ENCODE measurements around the gene ZG16B. TPM values are rescaled to one million over a fixed set of nuclear protein-coding genes. Genes with fewer than 3 reads are reported as not detected.

The ZG16B gene
- total RNA-seq, 3 donors from 2014 or later: 6.8 to 40.7 (median 24.3) TPM

- no peak overlapping the region for H3K4me3 ChIP-seq
- H3K9me3 ChIP-seq: no peaks in the 10 kb centered on the region
- intact Hi-C loops (cut with DNase I, micrococcal nuclease): no loop called here
- H3K36me3 ChIP-seq (ENCODE audit: low read depth): no peaks in the 10 kb centered on the region
- DNase-seq (peak in 1 of 3 donors; percentile 22), ATAC-seq (no peak)
- H3K4me1 ChIP-seq (ENCODE audit: low read depth): peaks cover 13% of the 10 kb centered on the region
- TF ChIP-seq CTCF (IDR thresholded peaks at IDR 0.05): no peak
Measured at GRCh38 chr16:2831203-2831602, 1.1 kb downstream of the ZG16B start.

- no peak for TF ChIP-seq CTCF (IDR thresholded peaks at IDR 0.05)
- intact Hi-C loops (cut with DNase I, micrococcal nuclease): no loop called here
- H3K9me3 ChIP-seq: no peaks in the 10 kb centered on the region
- ATAC-seq: no peak
- no peaks in the 10 kb centered on the region for H3K36me3 ChIP-seq (ENCODE audit: low read depth)
- DNase-seq: no peak
- no peak overlapping the region for H3K4me3 ChIP-seq
- H3K4me1 ChIP-seq (ENCODE audit: low read depth): peaks cover 13% of the 10 kb centered on the region
Measured at GRCh38 chr16:2833776-2834175, 3.7 kb downstream of the ZG16B start.

- H3K4me1 ChIP-seq (ENCODE audit: low read depth): peaks cover 4% of the 10 kb centered on the region
- no peaks in the 10 kb centered on the region for H3K36me3 ChIP-seq (ENCODE audit: low read depth)
- intact Hi-C loops (cut with DNase I, micrococcal nuclease): no loop called here
- TF ChIP-seq CTCF (IDR thresholded peaks at IDR 0.05): no peak
- DNase-seq (no peak), ATAC-seq (no peak)
- no peaks in the 10 kb centered on the region for H3K9me3 ChIP-seq
- no peak overlapping the region for H3K4me3 ChIP-seq
Measured at GRCh38 chr16:2834968-2835367, 4.9 kb downstream of the ZG16B start.

- intact Hi-C loops (cut with DNase I, micrococcal nuclease): no loop called here
Measured at GRCh38 chr16:2835638-2836493, 5.8 kb downstream of the ZG16B start.

GRCh38 chr16:2836646-2837508, 6.8 kb downstream of the ZG16B start:
- no peaks in the 10 kb centered on the region for H3K36me3 ChIP-seq (ENCODE audit: low read depth)
- H3K9me3 ChIP-seq: no peaks in the 10 kb centered on the region
- H3K4me3 ChIP-seq: no peak overlapping the region
- ATAC-seq (no peak), DNase-seq (no peak)
- no peaks in the 10 kb centered on the region for H3K4me1 ChIP-seq (ENCODE audit: low read depth)
- intact Hi-C loops (cut with DNase I, micrococcal nuclease): no loop called here
- TF ChIP-seq CTCF (IDR thresholded peaks at IDR 0.05): no peak

More at GRCh38 chr16:2835638-2836493, 5.8 kb downstream of the ZG16B start:
- Histone ChIP-seq H3K9me3 (no peaks in the 10 kb centered on the region), H3K36me3 (ENCODE audit: low read depth) (no peaks in the 10 kb centered on the region), H3K4me3 (no peak overlapping the region), H3K4me1 (ENCODE audit: low read depth) (no peaks in the 10 kb centered on the region)
- no peak for TF ChIP-seq CTCF (IDR thresholded peaks at IDR 0.05)
- ATAC-seq: peak; percentile 90
- DNase-seq: peak in 1 of 3 donors; percentile 38
